Neural cell (in vitro differentiated cells): ENCODE results near the gene MYO1G. TPM values are rescaled to one million over a fixed set of nuclear protein-coding genes. Genes with fewer than 3 reads are reported as not detected.

Experiments used
- H2AFZ ChIP-seq: fragments of 200-600, 300-800 bp; sonication (generic), shearing (Covaris generic); 2 replicates; pipeline ENCODE4 v1.6.0; 2014; ENCODE audit warnings: low read depth, mild to moderate bottlenecking, antibody characterized with exemption, low read length, moderate library complexity
- H3F3A ChIP-seq: fragments of 200-600 bp; shearing (Covaris generic); 2 replicates; pipeline ENCODE4 v1.6.1; 2016; ENCODE audit warnings: mild to moderate bottlenecking, moderate library complexity, mixed read lengths, antibody characterized with exemption, low read length; ENCODE audit not compliant: insufficient read depth, poor library complexity, severe bottlenecking
- H3K27ac ChIP-seq: fragments of 200-600, 300-800 bp; sonication (generic), shearing (Covaris generic); 2 replicates; pipeline ENCODE4 v1.5.1; 2014; ENCODE audit warnings: mild to moderate bottlenecking, low read length, moderate library complexity
- H3K27me3 ChIP-seq: fragments of 300-800, 200-600 bp; sonication (generic), shearing (Covaris generic); 2 replicates; pipeline ENCODE4 v1.6.0; 2014; ENCODE audit warnings: mild to moderate bottlenecking, low read depth, low read length, moderate library complexity; ENCODE audit not compliant: insufficient read depth
- H3K36me3 ChIP-seq: fragments of 300-800, 200-600 bp; sonication (generic), shearing (Covaris generic); 2 replicates; pipeline ENCODE4 v1.5.1; 2014; ENCODE audit warnings: mild to moderate bottlenecking, antibody characterized with exemption, low read length, moderate library complexity; ENCODE audit not compliant: insufficient read depth
- H3K4me2 ChIP-seq: fragments of 300-800, 200-600 bp; sonication (generic), shearing (Covaris generic); 2 replicates; pipeline ENCODE4 v1.6.0; 2014; ENCODE audit warnings: mild to moderate bottlenecking, low read length
- H3K4me3 ChIP-seq: fragments of 300-800, 200-600 bp; sonication (generic), shearing (Covaris generic); 2 replicates; pipeline ENCODE4 v1.5.1; 2014; ENCODE audit warnings: mild to moderate bottlenecking, low read length, moderate library complexity
- H3K79me2 ChIP-seq: fragments of 200-600 bp; shearing (Covaris generic); replicated peaks from 2 replicates; pipeline ENCODE4 v1.6.0; 2014; ENCODE audit warnings: mild to moderate bottlenecking, low read length, moderate library complexity; ENCODE audit not compliant: insufficient read depth
- H3K9ac ChIP-seq: fragments of 300-800, 200-600 bp; sonication (generic), shearing (Covaris generic); 2 replicates; pipeline ENCODE4 v1.6.1; 2016; ENCODE audit warnings: mild to moderate bottlenecking, low read length, mixed read lengths
- H3K9me2 ChIP-seq: fragments of 200-600 bp; shearing (Covaris generic); 2 replicates; pipeline ENCODE4 v1.6.1; 2016; ENCODE audit warnings: mild to moderate bottlenecking, low read length, mixed read lengths; ENCODE audit not compliant: insufficient read depth
- H3K9me3 ChIP-seq: fragments of 200-600, 300-800 bp; sonication (generic), shearing (Covaris generic); 2 replicates; pipeline ENCODE4 v1.6.1; 2016; ENCODE audit warnings: mild to moderate bottlenecking, mixed run types, low read length, moderate library complexity, mixed read lengths
- H4K20me1 ChIP-seq: fragments of 200-600 bp; shearing (Covaris generic); 2 replicates; pipeline ENCODE4 v1.6.1; 2016; ENCODE audit warnings: mild to moderate bottlenecking, mixed run types; ENCODE audit not compliant: insufficient read depth
- EP300 ChIP-seq: fragments of 450-650 bp; conservative IDR thresholded peaks from 2 replicates; pipeline ENCODE4 v1.6.1; 2014; ENCODE audit warnings: antibody characterized with exemption, mild to moderate bottlenecking, moderate library complexity; ENCODE audit not compliant: poor library complexity, severe bottlenecking
- EZH2 ChIP-seq: fragments of 200-600, 300-800 bp; shearing (Covaris generic), sonication (generic); IDR thresholded peaks from 2 replicates; pipeline ENCODE4 v1.6.1; 2014; ENCODE audit warnings: antibody characterized with exemption, low read length, borderline replicate concordance, mild to moderate bottlenecking; ENCODE audit not compliant: insufficient read depth, poor library complexity, severe bottlenecking
- MXI1 ChIP-seq: fragments of 450-650 bp; conservative IDR thresholded peaks from 2 replicates; pipeline ENCODE4 v1.6.1; 2014; ENCODE audit warnings: antibody characterized with exemption, mild to moderate bottlenecking; ENCODE audit not compliant: poor library complexity, severe bottlenecking
- POLR2AphosphoS5 ChIP-seq: IDR thresholded peaks from 2 replicates; pipeline ENCODE4 v1.6.1; 2012
- RAD21 ChIP-seq: fragments of 450-650 bp; conservative IDR thresholded peaks from 2 replicates; pipeline ENCODE4 v1.6.1; 2014; ENCODE audit warnings: antibody characterized with exemption, mild to moderate bottlenecking, moderate library complexity
- SMC3 ChIP-seq: fragments of 450-650 bp; conservative IDR thresholded peaks from 2 replicates; pipeline ENCODE4 v1.6.1; 2014; ENCODE audit warnings: antibody characterized with exemption, mild to moderate bottlenecking, moderate library complexity; ENCODE audit not compliant: poor library complexity
- TAF1 ChIP-seq: IDR thresholded peaks from 2 replicates; pipeline ENCODE4 v1.6.1; 2012; ENCODE audit warnings: low read depth
- polyA plus RNA-seq: library from polyadenylated mRNA; depleted of rRNA; stranded (reverse); fragments of >200 nt; gene quantifications from 2 replicates; pipeline ENCODE4 v1.2.3, GENCODE V29; 2014
- TF ChIP-seq, protein P1 (sequence below): IDR thresholded peaks from 2 replicates; pipeline ENCODE4 v1.6.1; 2012; ENCODE audit warnings: borderline replicate concordance
- TF ChIP-seq, protein P2 (sequence below): fragments of 450-650 bp; IDR thresholded peaks from 2 replicates; pipeline ENCODE4 v1.5.1; 2014; ENCODE audit warnings: antibody characterized with exemption, mild to moderate bottlenecking, moderate library complexity; ENCODE audit not compliant: poor library complexity, severe bottlenecking

MYO1G gene
- polyA plus RNA-seq, 1 donor from 2014 or later, result 0.38 TPM

DNA sequence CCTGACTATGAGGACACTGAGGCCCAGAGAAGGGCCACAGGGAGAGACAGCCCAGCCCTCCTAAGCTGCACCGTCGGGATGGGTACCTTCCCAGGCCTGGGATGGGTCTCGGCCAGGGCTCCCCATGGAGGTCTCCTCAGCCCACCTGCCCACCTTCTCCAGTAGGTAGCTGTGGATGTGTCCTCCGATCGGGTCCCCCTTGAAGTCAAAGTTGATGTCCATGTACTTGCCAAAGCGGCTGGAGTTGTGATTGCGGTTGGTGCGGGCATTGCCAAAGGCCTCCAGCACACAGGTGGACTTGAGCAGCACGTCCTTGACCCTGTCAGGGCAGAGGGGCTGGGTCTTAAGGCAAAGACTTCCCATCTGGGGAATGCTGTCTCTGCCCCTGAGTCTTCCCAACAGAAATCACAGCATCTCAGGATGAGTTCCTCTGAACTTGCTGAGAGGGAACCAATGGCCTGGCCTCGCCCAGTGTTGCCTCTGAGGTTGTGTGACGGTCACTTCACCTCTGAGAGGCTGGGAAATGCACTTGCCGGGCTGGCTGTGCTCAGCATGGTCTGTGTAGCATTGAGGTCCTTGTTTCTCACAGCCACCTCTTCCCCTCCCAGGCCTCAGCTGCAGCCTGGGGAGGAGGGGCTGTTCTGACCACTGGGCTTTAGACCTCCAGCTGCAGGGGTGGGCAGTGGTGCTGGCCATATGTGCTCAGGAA lies 3.3 kb downstream of the MYO1G start:
- Histone ChIP-seq H3K36me3 (no peaks in the 10 kb centered on the region), H2AFZ (no peak overlapping the region), H3K9me2 (no peaks in the 10 kb centered on the region), H3K27me3 (no peaks in the 10 kb centered on the region), H3F3A (no peaks in the 10 kb centered on the region), H4K20me1 (no peaks in the 10 kb centered on the region), H3K9ac (no peak overlapping the region), H3K27ac (no peak overlapping the region), H3K9me3 (no peaks in the 10 kb centered on the region), H3K79me2 (no peaks in the 10 kb centered on the region), H3K4me2 (no peak overlapping the region), H3K4me3 (no peak overlapping the region)
- no peak for TF ChIP-seq EP300
- TF ChIP-seq MXI1, result no peak
- TF ChIP-seq, protein P1, sequence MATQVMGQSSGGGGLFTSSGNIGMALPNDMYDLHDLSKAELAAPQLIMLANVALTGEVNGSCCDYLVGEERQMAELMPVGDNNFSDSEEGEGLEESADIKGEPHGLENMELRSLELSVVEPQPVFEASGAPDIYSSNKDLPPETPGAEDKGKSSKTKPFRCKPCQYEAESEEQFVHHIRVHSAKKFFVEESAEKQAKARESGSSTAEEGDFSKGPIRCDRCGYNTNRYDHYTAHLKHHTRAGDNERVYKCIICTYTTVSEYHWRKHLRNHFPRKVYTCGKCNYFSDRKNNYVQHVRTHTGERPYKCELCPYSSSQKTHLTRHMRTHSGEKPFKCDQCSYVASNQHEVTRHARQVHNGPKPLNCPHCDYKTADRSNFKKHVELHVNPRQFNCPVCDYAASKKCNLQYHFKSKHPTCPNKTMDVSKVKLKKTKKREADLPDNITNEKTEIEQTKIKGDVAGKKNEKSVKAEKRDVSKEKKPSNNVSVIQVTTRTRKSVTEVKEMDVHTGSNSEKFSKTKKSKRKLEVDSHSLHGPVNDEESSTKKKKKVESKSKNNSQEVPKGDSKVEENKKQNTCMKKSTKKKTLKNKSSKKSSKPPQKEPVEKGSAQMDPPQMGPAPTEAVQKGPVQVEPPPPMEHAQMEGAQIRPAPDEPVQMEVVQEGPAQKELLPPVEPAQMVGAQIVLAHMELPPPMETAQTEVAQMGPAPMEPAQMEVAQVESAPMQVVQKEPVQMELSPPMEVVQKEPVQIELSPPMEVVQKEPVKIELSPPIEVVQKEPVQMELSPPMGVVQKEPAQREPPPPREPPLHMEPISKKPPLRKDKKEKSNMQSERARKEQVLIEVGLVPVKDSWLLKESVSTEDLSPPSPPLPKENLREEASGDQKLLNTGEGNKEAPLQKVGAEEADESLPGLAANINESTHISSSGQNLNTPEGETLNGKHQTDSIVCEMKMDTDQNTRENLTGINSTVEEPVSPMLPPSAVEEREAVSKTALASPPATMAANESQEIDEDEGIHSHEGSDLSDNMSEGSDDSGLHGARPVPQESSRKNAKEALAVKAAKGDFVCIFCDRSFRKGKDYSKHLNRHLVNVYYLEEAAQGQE, result no peak
- no peak for TF ChIP-seq TAF1
- TF ChIP-seq, protein P2, sequence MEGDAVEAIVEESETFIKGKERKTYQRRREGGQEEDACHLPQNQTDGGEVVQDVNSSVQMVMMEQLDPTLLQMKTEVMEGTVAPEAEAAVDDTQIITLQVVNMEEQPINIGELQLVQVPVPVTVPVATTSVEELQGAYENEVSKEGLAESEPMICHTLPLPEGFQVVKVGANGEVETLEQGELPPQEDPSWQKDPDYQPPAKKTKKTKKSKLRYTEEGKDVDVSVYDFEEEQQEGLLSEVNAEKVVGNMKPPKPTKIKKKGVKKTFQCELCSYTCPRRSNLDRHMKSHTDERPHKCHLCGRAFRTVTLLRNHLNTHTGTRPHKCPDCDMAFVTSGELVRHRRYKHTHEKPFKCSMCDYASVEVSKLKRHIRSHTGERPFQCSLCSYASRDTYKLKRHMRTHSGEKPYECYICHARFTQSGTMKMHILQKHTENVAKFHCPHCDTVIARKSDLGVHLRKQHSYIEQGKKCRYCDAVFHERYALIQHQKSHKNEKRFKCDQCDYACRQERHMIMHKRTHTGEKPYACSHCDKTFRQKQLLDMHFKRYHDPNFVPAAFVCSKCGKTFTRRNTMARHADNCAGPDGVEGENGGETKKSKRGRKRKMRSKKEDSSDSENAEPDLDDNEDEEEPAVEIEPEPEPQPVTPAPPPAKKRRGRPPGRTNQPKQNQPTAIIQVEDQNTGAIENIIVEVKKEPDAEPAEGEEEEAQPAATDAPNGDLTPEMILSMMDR, result no peak
- no peak for TF ChIP-seq RAD21

GRCh38 chr7:44974549-44974948 lies 4.3 kb downstream of the MYO1G start:
- Histone ChIP-seq H3K9ac (no peak overlapping the region), H3F3A (no peaks in the 10 kb centered on the region), H3K9me3 (no peaks in the 10 kb centered on the region), H3K36me3 (no peaks in the 10 kb centered on the region), H3K27ac (no peak overlapping the region), H3K27me3 (no peaks in the 10 kb centered on the region), H3K4me3 (no peak overlapping the region), H4K20me1 (no peaks in the 10 kb centered on the region), H3K4me2 (no peak overlapping the region), H3K9me2 (no peaks in the 10 kb centered on the region), H3K79me2 (no peaks in the 10 kb centered on the region), H2AFZ (no peak overlapping the region)
- TF ChIP-seq EZH2 (no peak), POLR2AphosphoS5 (no peak), EP300 (no peak), SMC3 (no peak)
- TF ChIP-seq, protein P2, result no peak
